Measurements from ENCODE around the gene CNTRL. TPM values are rescaled to one million over a fixed set of nuclear protein-coding genes. Genes with fewer than 3 reads are reported as not detected.

Gene CNTRL
- total RNA-seq, 1 donor from 2014 or later, result 26.3 TPM

DNA sequence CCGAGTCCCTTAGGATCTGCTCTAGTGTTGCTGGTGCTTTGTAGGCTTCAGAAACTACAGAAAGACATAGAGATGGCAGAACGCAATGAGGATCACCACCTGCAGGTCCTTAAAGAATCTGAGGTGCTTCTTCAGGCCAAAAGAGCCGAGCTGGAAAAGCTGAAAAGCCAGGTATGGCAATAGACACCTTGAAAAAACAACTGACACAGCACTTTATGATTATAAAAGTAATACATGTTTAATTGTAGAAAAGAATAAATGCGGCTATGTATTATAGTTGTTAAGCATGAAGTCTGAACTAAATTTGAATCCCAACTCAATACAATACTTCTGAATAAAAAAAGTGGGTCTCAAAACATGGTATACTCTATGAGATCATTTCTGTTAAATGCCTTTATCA is 83.2 kb downstream of the CNTRL start:
- H3K4me1 ChIP-seq, result peaks cover 4% of the 10 kb centered on the region
- H3K9me3 ChIP-seq, result no peaks in the 10 kb centered on the region
- H3K36me3 ChIP-seq, result peaks cover 97% of the 10 kb centered on the region
- ATAC-seq (no peak), DNase-seq (no peak)
- intact Hi-C loops (cut with DNase I), result no loop called here
- H3K4me3 ChIP-seq, result no peak overlapping the region
- no peak overlapping the region for H3K27ac ChIP-seq
- H3K27me3 ChIP-seq (ENCODE audit: low read depth), result no peaks in the 10 kb centered on the region
- TF ChIP-seq CTCF (IDR thresholded peaks at IDR 0.05), result no peak

DNA sequence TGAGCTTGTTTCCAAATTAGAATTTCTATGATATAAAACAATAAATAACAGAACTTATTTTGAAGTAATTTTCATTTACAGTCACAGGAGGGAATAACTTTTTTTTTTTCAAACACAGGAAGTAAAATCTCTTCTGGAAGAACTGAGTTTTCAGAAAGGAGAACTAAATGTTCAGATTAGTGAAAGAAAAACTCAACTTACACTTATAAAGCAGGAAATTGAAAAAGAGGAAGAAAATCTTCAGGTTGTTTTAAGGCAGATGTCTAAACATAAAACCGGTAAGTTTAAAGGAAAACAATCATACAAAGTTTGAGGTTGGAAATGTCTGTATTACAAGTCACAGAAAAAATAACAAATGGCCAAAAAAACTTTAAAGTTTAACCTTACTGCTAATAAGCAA is 85.3 kb downstream of the CNTRL start:
- Histone ChIP-seq H3K27me3 (ENCODE audit: low read depth) (no peaks in the 10 kb centered on the region), H3K9me3 (no peaks in the 10 kb centered on the region), H3K36me3 (peaks cover 95% of the 10 kb centered on the region), H3K4me1 (peaks cover 4% of the 10 kb centered on the region), H3K4me3 (no peak overlapping the region), H3K27ac (peak overlapping the region; percentile 39)
- TF ChIP-seq CTCF (IDR thresholded peaks at IDR 0.05), result no peak
- ATAC-seq (no peak), DNase-seq (no peak)
- intact Hi-C loops (cut with DNase I), result no loop called here

DNA sequence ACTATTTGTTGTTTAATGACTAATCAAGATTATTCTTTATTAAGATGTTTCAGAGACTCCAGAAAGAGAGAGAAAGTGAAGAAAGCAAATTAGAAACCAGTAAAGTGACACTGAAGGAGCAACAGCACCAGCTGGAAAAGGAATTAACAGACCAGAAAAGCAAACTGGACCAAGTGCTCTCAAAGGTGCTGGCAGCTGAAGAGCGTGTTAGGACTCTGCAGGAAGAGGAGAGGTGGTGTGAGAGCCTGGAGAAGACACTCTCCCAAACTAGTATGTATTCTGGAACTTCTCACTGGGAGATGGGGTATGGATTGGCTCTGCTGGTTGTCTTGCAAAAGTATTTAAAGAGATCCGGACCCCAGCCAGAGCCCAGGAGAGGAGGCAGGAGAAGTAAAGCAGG is 93.3 kb downstream of the CNTRL start:
- peak; percentile 14 to 70 for ATAC-seq
- Histone ChIP-seq H3K36me3 (peaks cover 91% of the 10 kb centered on the region), H3K27ac (no peak overlapping the region), H3K4me3 (no peak overlapping the region), H3K9me3 (no peaks in the 10 kb centered on the region), H3K4me1 (peaks cover 15% of the 10 kb centered on the region), H3K27me3 (ENCODE audit: low read depth) (no peaks in the 10 kb centered on the region)
- TF ChIP-seq CTCF (IDR thresholded peaks at IDR 0.05), result no peak
- intact Hi-C loops (cut with DNase I), result no loop called here
- no peak for DNase-seq

DNA sequence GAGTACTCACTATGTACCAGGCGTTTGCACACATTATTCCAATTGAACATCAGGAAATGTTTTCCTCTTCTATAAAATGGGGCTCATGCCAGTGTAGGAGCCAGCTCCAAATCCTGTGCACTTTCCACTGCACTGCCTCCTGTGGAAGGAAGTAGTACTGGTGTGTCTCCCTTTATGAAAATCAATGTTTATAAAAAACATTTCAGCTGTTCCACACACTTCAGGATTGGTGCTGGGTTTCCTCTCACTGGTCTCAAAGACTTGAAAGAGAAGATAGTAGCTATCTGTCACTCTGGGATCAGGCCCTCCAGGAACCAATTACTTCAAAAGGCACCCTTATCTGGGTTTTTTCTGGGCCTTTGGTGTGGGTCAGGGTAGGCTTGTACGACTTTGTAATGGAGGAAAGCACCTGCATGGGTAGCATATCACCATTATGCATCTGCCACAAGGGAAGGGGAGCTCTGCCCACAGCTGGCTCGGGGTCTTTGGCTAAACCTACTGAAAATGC is 94.4 kb downstream of the CNTRL start:
- Histone ChIP-seq H3K9me3 (no peaks in the 10 kb centered on the region), H3K36me3 (peaks cover 91% of the 10 kb centered on the region), H3K4me1 (peaks cover 15% of the 10 kb centered on the region), H3K27me3 (ENCODE audit: low read depth) (no peaks in the 10 kb centered on the region), H3K27ac (no peak overlapping the region), H3K4me3 (no peak overlapping the region)
- no peak for DNase-seq
- intact Hi-C loops (cut with DNase I), result no loop called here
- ATAC-seq, result peak; percentile 78 to 85
- TF ChIP-seq CTCF (IDR thresholded peaks at IDR 0.05), result peak; percentile 47

- DNase-seq, result no peak
- Histone ChIP-seq H3K4me3 (no peak overlapping the region), H3K36me3 (peaks cover 98% of the 10 kb centered on the region), H3K27ac (no peak overlapping the region), H3K9me3 (no peaks in the 10 kb centered on the region), H3K27me3 (ENCODE audit: low read depth) (no peaks in the 10 kb centered on the region), H3K4me1 (peaks cover 15% of the 10 kb centered on the region)
- intact Hi-C loops (cut with DNase I), result no loop called here
- no peak for TF ChIP-seq CTCF (IDR thresholded peaks at IDR 0.05)
- ATAC-seq, result no peak
Measured at GRCh38 chr9:121171236-121171635, 96.5 kb downstream of the CNTRL start.

Measured in lower lobe of right lung (tissue), 2 donors.